H9 (cell line): Measurements from ENCODE around the gene HORMAD1. TPM values are rescaled to one million over a fixed set of nuclear protein-coding genes. Genes with fewer than 3 reads are reported as not detected.
A peak's percentile ranks its signal among the peaks of the same experiment; 100 is the strongest.

Experiments used
- DNase-seq: peaks from one replicate; pipeline ENCODE4 v3.0.0-alpha.2; 2017
- H2AFZ ChIP-seq: one replicate; pipeline ENCODE4 v1.6.1; 2013; ENCODE audit warnings: mild to moderate bottlenecking, low read length, control low read depth, moderate library complexity
- H2AK5ac ChIP-seq: 2 replicates; pipeline ENCODE4 v1.6.1; 2013; ENCODE audit warnings: low read length, control low read depth, mixed read lengths; ENCODE audit not compliant: insufficient read length
- H2BK120ac ChIP-seq: one replicate; pipeline ENCODE4 v1.6.1; 2013; ENCODE audit warnings: low read depth, mild to moderate bottlenecking, low read length, control low read depth, inconsistent platforms; ENCODE audit not compliant: poor library complexity, severe bottlenecking
- H2BK12ac ChIP-seq: 2 replicates; pipeline ENCODE4 v1.6.1; 2013; ENCODE audit warnings: low read length, control low read depth, mixed read lengths, low read depth; ENCODE audit not compliant: insufficient read length
- H2BK15ac ChIP-seq: 2 replicates; pipeline ENCODE4 v1.6.1; 2013; ENCODE audit warnings: low read depth, low read length, control low read depth
- H2BK20ac ChIP-seq: one replicate; pipeline ENCODE4 v1.6.1; 2013; ENCODE audit warnings: low read depth, mild to moderate bottlenecking, low read length, control low read depth, inconsistent platforms; ENCODE audit not compliant: poor library complexity, severe bottlenecking
- H2BK5ac ChIP-seq: 2 replicates; pipeline ENCODE4 v1.6.1; 2013; ENCODE audit warnings: low read length, control low read depth, mixed read lengths; ENCODE audit not compliant: insufficient read length
- H3K14ac ChIP-seq: 2 replicates; pipeline ENCODE4 v1.6.1; 2013; ENCODE audit warnings: low read length, control low read depth; ENCODE audit not compliant: insufficient read depth
- H3K18ac ChIP-seq: 2 replicates; pipeline ENCODE4 v1.6.1; 2013; ENCODE audit warnings: low read depth, mild to moderate bottlenecking, mixed read lengths, low read length, control low read depth; ENCODE audit not compliant: insufficient read length
- H3K23ac ChIP-seq: 2 replicates; pipeline ENCODE4 v1.6.1; 2013; ENCODE audit warnings: low read length, control low read depth, mixed read lengths, low read depth; ENCODE audit not compliant: insufficient read length
- H3K23me2 ChIP-seq: 2 replicates; pipeline ENCODE4 v1.6.1; 2013; ENCODE audit warnings: low read depth, mild to moderate bottlenecking, mixed read lengths, low read length, control low read depth; ENCODE audit not compliant: insufficient read length, poor library complexity, severe bottlenecking
- H3K27ac ChIP-seq: 2 replicates; pipeline ENCODE4 v1.5.1; 2013; ENCODE audit warnings: low read length, control low read depth, mixed read lengths, low read depth; ENCODE audit not compliant: insufficient read length
- H3K27me3 ChIP-seq: 2 replicates; pipeline ENCODE4 v1.6.1; 2013; ENCODE audit warnings: low read length, control low read depth, inconsistent platforms; ENCODE audit not compliant: insufficient read depth
- H3K4ac ChIP-seq: 2 replicates; pipeline ENCODE4 v1.6.1; 2013; ENCODE audit warnings: low read depth, mild to moderate bottlenecking, control low read depth, inconsistent platforms, low read length, moderate library complexity
- H3K4me1 ChIP-seq: 2 replicates; pipeline ENCODE4 v1.6.1; 2013; ENCODE audit warnings: low read length, control low read depth, inconsistent platforms; ENCODE audit not compliant: insufficient read depth
- H3K4me2 ChIP-seq: 2 replicates; pipeline ENCODE4 v1.6.1; 2013; ENCODE audit warnings: low read length, control low read depth, mixed read lengths; ENCODE audit not compliant: insufficient read length, insufficient read depth
- H3K56ac ChIP-seq: 2 replicates; pipeline ENCODE4 v1.6.1; 2013; ENCODE audit warnings: low read depth, mild to moderate bottlenecking, mixed read lengths, low read length, control low read depth; ENCODE audit not compliant: insufficient read length
- H3K79me1 ChIP-seq: 2 replicates; pipeline ENCODE4 v1.6.1; 2013; ENCODE audit warnings: low read depth, mild to moderate bottlenecking, moderate library complexity, low read length, control low read depth, inconsistent platforms; ENCODE audit not compliant: insufficient read depth, poor library complexity, severe bottlenecking
- H3K79me2 ChIP-seq: 2 replicates; pipeline ENCODE4 v1.6.1; 2013; ENCODE audit warnings: low read length, control low read depth, inconsistent platforms; ENCODE audit not compliant: insufficient read depth
- H3K9ac ChIP-seq: 2 replicates; pipeline ENCODE4 v1.6.1; 2013; ENCODE audit warnings: low read length, control low read depth, mixed read lengths; ENCODE audit not compliant: insufficient read length; ENCODE audit errors: extremely low read depth
- H3K9me3 ChIP-seq: one replicate; pipeline ENCODE4 v1.6.1; 2013; ENCODE audit warnings: low read depth, low read length, inconsistent platforms; ENCODE audit not compliant: control insufficient read depth
- H3T11ph ChIP-seq: one replicate; pipeline ENCODE4 v1.6.1; 2013; ENCODE audit warnings: mild to moderate bottlenecking, low read length, control low read depth, inconsistent platforms
- H4K20me1 ChIP-seq: one replicate; pipeline ENCODE4 v1.6.1; 2013; ENCODE audit not compliant: control insufficient read depth, insufficient read length, insufficient read depth
- H4K5ac ChIP-seq: 2 replicates; pipeline ENCODE4 v1.6.1; 2013; ENCODE audit warnings: low read depth, mild to moderate bottlenecking, mixed read lengths, low read length, control low read depth; ENCODE audit not compliant: insufficient read length
- H4K8ac ChIP-seq: replicated peaks from 2 replicates; pipeline ENCODE4 v1.6.1; 2013; ENCODE audit warnings: low read length, control low read depth, mixed read lengths, low read depth; ENCODE audit not compliant: insufficient read length
- H4K91ac ChIP-seq: 2 replicates; pipeline ENCODE4 v1.6.1; 2013; ENCODE audit warnings: low read depth, mild to moderate bottlenecking, moderate library complexity, mixed read lengths, low read length, control low read depth; ENCODE audit not compliant: insufficient read length
- H3K27ac Mint-ChIP-seq, 3 experiments: 2 replicates in 2 of 3; 3 replicates in 1 of 3; pipeline ENCODE4 v1.8.0; 2020 to 2021; ENCODE audit warnings: mixed read lengths in 3 of 3, mild to moderate bottlenecking in 1 of 3, moderate library complexity in 1 of 3
- H3K27me3 Mint-ChIP-seq: 2 replicates; pipeline ENCODE4 v1.8.0; 2021; ENCODE audit warnings: low read depth, mild to moderate bottlenecking, moderate library complexity, mixed read lengths
- H3K36me3 Mint-ChIP-seq, 3 experiments: 2 replicates in 2 of 3; 3 replicates in 1 of 3; pipeline ENCODE4 v1.8.0; 2020 to 2021; ENCODE audit warnings: low read depth in 3 of 3, mixed read lengths in 3 of 3; ENCODE audit not compliant: insufficient read depth in 1 of 3
- H3K4me1 Mint-ChIP-seq, 2 experiments: 2 replicates each; pipeline ENCODE4 v1.8.0; 2020; ENCODE audit warnings: mixed read lengths in 2 of 2
- H3K4me3 Mint-ChIP-seq, 2 experiments: 2 replicates in 1 of 2; 3 replicates in 1 of 2; pipeline ENCODE4 v1.8.0; 2020 to 2021; ENCODE audit warnings: mild to moderate bottlenecking in 2 of 2, mixed read lengths in 2 of 2, moderate library complexity in 1 of 2
- H3K9me3 Mint-ChIP-seq, 2 experiments: 2 replicates in 1 of 2; 3 replicates in 1 of 2; pipeline ENCODE4 v1.8.0; 2020; ENCODE audit warnings: mild to moderate bottlenecking in 2 of 2, mixed read lengths in 2 of 2, moderate library complexity in 1 of 2
- WGBS: extraction: QIAGEN DNeasy Blood & Tissue Kit; methylation state at CpG from one replicate; pipeline ENCODE4 v1.1.7; 2013; ENCODE audit warnings: missing lambda C conversion rate, low lambda C conversion rate, mixed read lengths; ENCODE audit not compliant: insufficient read length; ENCODE audit errors: extremely low coverage; 5-methylcytosine and 5-hydroxymethylcytosine counted together
- total RNA-seq: library from RNA; stranded (reverse); gene quantifications from 2 replicates; pipeline ENCODE4 v1.2.1, GENCODE V29; 2021
- TF ChIP-seq, protein P1 (sequence below): fragments of 200-600 bp; sonication (generic); conservative IDR thresholded peaks from 3 replicates; pipeline ENCODE4 v1.8.0; 2021; ENCODE audit warnings: antibody characterized with exemption, mild to moderate bottlenecking

HORMAD1 gene
- total RNA-seq, 1 experiment from 2014 or later, result not detected

DNA sequence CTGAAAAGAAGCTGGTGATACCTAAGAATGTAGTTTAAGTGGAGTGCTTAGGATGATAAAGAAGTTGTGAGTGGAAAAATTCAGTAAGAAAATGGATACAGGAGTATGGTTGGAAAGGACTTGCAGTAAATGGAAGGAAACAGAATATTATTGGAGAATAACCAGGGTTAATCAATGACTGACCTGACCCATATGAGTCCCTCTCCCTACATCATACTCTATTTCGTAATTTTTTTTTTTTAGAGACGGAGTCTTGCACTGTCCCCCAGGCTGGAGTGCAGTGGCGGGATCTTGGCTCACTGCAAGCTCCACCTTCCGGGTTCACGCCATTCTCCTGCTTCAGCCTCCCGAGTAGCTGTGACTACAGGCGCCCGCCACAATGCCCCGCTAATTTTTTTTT, 57.9 kb downstream of the HORMAD1 start:
- TF ChIP-seq, protein P1, sequence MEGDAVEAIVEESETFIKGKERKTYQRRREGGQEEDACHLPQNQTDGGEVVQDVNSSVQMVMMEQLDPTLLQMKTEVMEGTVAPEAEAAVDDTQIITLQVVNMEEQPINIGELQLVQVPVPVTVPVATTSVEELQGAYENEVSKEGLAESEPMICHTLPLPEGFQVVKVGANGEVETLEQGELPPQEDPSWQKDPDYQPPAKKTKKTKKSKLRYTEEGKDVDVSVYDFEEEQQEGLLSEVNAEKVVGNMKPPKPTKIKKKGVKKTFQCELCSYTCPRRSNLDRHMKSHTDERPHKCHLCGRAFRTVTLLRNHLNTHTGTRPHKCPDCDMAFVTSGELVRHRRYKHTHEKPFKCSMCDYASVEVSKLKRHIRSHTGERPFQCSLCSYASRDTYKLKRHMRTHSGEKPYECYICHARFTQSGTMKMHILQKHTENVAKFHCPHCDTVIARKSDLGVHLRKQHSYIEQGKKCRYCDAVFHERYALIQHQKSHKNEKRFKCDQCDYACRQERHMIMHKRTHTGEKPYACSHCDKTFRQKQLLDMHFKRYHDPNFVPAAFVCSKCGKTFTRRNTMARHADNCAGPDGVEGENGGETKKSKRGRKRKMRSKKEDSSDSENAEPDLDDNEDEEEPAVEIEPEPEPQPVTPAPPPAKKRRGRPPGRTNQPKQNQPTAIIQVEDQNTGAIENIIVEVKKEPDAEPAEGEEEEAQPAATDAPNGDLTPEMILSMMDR, result no peak
- no peaks in the 10 kb centered on the region for H3K9me3 ChIP-seq
- H3K27ac Mint-ChIP-seq, result peak overlapping the region in 1 of 3 experiments; percentile 24; a peak in 1 of 7 replicates
- H2BK120ac ChIP-seq, result no peak overlapping the region
- H3K18ac ChIP-seq, result no peak overlapping the region
- H2BK12ac ChIP-seq, result no peak overlapping the region
- no peaks in the 10 kb centered on the region for H3K27me3 ChIP-seq
- no peak overlapping the region for H3K4me2 ChIP-seq
- no peaks in the 10 kb centered on the region for H3K79me1 ChIP-seq
- H3K27me3 Mint-ChIP-seq, result no peaks in the 10 kb centered on the region
- peaks cover 40 to 48% (median 48%) of the 10 kb centered on the region in 3 experiments for H3K36me3 Mint-ChIP-seq
- H3K27ac ChIP-seq, result no peak overlapping the region
- no peak overlapping the region for H3K23ac ChIP-seq
- no peaks in the 10 kb centered on the region for H3K4me1 Mint-ChIP-seq
- no peaks in the 10 kb centered on the region for H3K4me1 ChIP-seq
- no peaks in the 10 kb centered on the region for H4K20me1 ChIP-seq
- no peak overlapping the region for H4K91ac ChIP-seq
- WGBS, result no CpG with 5 or more reads among the region's 9 CpGs
- H3K79me2 ChIP-seq, result no peaks in the 10 kb centered on the region
- no peak overlapping the region for H4K5ac ChIP-seq
- no peak overlapping the region for H2AK5ac ChIP-seq
- peaks cover 0 to 5% of the 10 kb centered on the region in 2 experiments; a peak in 2 of 5 replicates for H3K9me3 Mint-ChIP-seq
- no peak overlapping the region for H3K9ac ChIP-seq
- no peak overlapping the region for H3K4ac ChIP-seq
- DNase-seq, result no peak
- H4K8ac ChIP-seq, result no peak overlapping the region
- H3K56ac ChIP-seq, result no peak overlapping the region
- H2BK20ac ChIP-seq, result no peak overlapping the region
- H3K23me2 ChIP-seq, result no peaks in the 10 kb centered on the region
- H2BK5ac ChIP-seq, result no peak overlapping the region
- H3K4me3 Mint-ChIP-seq, result no peak overlapping the region
- no peak overlapping the region for H2AFZ ChIP-seq
- H3K14ac ChIP-seq, result no peak overlapping the region
- no peak overlapping the region for H3T11ph ChIP-seq
- H2BK15ac ChIP-seq, result no peak overlapping the region
